CD4-positive, alpha-beta T cell treated with Interferon alpha-2 for 1 hour (primary cell): Measurements from ENCODE around the gene PFKFB3.
A peak's percentile ranks its signal among the peaks of the same experiment; 100 is the strongest.
"Not testable (repeated sequence)": the region's sequence is repeated elsewhere in the genome, so short reads cannot be mapped to it uniquely, and the experiment has no call there.

Experiments
- DNase-seq, 2 donors: peaks; one replicate each; pipeline ENCODE4 v3.0.0-alpha.2; 2020 to 2022

PFKFB3 gene

GRCh38 chr10:6203331-6204062 lies 765 bp downstream of the PFKFB3 start:
- peak; percentile 38 to 55 for DNase-seq

- peak in 1 of 2 donors; percentile 46 for DNase-seq
Observed at GRCh38 chr10:6204063-6204340, 1.3 kb downstream of the PFKFB3 start.

DNA sequence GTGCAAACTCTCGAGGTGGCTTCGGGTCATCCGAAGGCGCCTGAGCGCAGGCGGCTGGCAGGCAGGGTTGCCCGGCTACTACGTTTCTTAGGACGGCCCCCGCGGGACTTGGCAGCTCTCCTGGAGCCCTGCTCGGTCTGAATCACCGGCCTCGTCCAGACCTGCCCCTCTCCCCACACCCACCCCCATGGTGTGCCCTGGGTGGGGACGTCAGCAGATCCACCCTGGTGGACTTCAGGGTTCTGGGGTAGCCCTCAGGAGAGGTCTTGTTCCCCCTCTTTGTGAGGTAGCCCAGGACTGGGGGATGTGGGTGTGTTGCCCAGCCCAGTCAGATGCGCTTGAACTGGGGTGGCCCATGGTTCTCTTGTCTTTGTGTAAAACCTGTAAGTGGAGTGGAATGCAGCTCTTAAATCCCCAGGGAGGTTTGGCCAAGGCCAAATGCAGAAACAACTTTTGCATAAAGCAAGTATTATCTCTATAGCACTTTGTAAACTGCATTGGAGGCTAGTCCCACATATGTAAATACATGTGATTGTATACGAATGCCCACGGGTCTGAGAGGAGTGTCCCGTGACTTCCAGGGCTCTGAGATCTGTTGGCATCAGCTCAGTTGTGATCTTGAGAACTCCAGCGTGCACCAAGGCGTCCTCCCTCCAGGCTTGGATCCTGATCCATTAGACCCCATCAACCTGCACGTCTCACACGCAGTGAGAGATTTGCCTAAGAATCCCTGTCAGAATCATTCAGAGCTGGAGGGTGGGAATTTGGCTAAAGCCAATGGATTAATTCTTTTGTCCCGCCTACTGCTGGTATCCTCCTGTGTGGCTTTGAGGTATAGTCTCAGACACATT lies 1.8 kb downstream of the PFKFB3 start:
- DNase-seq = no peak

DNA sequence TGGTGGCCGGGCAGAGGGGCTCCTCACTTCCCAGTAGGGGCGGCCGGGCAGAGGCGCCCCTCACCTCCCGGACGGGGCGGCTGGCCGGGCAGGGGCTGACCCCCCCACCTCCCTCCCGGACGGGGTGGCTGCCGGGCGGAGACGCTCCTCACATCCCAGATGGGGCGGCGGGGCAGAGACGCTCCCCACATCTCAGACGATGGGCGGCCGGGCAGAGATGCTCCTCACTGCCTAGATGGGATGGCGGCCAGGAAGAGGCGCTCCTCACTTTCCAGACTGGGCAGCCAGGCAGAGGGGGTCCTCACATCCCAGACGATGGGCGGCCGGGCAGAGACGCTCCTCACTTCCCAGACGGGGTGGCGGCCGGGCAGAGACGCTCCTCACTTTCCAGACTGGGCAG lies 3.8 kb downstream of the PFKFB3 start:
- DNase-seq = not testable (repeated sequence)

DNA sequence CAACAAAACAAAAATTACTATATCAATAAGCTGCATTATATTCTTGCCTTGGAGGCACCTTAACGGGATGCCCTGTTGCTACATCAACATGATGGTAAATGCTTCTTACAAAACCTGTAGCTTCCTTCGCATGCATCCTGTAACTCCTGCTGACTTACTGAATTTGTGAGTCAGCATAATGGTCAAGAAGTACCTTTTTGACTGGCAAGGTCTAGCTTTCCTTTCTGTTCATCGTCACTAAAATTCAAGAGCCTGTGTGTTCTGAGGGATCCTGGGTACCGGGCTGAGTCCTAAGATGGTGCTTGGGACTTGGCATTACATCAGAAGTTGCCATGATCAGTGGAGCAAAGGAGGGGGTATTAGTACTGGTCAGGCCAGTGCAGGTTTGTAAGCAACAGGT lies 4.9 kb downstream of the PFKFB3 start:
- no peak for DNase-seq

GRCh38 chr10:6208799-6209235 lies 6.1 kb downstream of the PFKFB3 start:
- DNase-seq = no peak

GRCh38 chr10:6211341-6211670 lies 8.6 kb downstream of the PFKFB3 start:
- no peak for DNase-seq

DNA sequence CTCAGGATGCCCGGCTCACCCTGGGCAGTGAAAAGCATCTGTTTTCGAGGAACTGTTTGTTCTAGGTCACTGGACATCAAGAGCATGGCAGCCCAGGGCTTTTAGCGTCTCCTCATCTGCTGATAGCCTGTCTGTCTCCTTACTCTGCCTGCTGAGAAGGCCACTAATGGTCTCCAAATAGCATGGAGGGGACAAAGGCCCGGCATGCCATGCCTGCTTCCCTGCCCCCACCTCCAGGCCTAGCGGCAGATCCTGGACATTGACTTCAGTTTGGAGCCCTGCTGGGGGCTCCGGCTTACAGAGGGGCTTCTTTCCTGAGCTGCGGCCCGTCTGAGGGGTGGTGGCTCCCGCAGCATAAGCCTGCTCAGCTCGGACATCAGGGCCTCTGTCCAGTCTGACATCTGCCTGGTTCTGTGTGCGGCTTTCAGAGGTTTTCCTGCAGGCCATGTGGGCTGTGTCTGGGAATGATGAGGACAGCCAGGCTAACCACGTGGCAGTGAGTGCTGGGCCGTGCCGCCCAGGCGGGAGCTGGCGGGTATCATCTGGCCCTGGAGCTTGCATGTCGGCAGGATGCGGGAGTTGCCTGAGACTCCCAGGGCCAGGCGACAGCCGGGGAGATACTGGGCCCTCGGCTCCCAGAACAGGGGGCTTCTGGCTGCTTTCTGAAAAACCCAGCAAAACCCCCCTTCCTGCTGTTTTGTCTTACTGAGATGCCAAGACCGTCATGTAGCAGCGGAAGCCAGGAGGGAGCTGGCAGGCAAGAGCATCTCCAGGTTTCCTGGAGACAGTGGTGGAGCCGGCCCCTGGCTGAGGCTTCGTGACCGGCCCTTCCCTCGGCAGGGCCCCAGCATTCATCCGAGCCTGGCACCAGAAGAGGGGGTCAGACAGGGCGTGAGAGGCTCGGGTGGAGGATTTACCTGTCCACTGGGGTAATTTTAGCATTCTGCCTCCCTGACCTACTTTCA lies 9.2 kb downstream of the PFKFB3 start:
- DNase-seq = no peak

- DNase-seq = no peak
Observed at GRCh38 chr10:6212806-6213205, 10.1 kb downstream of the PFKFB3 start.

DNA sequence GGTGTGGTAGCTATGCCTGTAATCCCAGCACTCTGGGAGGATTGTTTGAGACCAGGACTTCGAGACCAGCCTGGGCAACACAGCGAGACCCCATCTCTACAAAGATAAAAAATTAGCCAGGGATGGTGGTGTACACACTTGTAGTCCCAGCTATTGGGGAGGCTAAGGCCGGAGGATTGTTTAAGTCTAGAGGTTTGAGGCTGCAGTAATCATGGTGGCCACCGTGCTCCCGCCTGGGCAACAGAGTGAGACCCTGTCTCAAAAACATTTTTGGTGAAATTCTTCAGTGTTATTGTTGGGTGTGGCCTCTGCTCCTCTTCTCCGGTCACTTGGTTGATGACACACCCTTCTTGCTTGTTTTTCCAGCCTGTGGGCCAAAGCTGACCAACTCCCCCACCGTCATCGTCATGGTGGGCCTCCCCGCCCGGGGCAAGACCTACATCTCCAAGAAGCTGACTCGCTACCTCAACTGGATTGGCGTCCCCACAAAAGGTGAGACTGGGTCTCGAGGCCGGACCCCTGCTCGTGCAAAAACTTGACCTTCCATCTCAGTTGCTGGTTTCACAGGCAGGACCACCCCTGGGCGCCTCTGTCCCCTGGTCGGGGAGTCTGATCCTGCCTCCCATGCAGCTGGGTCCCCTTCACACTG lies 10.6 kb downstream of the PFKFB3 start:
- DNase-seq = no peak

GRCh38 chr10:6213908-6214307 lies 11.2 kb downstream of the PFKFB3 start:
- DNase-seq = no peak

GRCh38 chr10:6214612-6215011 lies 11.9 kb downstream of the PFKFB3 start:
- no peak for DNase-seq

GRCh38 chr10:6215241-6215640 lies 12.5 kb downstream of the PFKFB3 start:
- no peak for DNase-seq

GRCh38 chr10:6215683-6216484 lies 13.2 kb downstream of the PFKFB3 start:
- no peak for DNase-seq

DNA sequence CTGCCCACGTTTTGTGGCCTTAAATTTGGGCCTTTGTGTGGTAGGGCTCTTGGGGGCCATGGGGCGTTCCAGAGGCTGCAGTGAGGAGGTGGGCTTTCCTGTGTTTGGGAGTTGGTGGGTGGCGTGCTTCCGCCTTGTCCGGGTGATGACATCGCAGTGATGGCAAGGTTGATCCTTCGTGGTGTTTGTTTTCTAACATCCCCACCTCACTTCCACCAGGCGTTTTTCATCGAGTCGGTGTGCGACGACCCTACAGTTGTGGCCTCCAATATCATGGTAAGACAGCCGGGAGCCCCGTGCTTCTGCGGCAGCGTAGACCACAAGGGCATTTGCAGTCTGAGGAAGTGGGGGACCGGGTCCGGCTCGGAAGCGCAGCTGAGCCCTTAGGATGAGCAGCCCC lies 14.2 kb downstream of the PFKFB3 start:
- DNase-seq = no peak

DNA sequence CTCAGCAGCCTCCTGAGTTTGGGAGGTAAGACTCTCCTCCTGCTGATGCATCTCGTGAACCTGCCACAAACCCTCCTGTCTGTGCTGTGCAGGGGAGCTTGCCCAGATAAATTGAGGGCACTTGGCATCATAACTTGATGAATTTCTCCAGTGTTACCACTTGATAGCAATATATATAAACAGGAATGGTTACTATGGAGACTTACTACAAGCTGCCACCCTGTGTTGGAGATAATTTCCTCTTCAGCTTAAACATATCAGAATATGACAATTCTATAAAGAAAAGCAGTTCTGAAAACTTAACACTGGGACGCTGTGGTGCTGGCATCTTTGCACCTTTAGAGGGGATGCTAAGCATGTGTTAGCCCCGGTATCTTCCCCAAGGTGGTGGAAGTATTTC lies 14.9 kb downstream of the PFKFB3 start:
- no peak for DNase-seq

- DNase-seq = no peak
Observed at GRCh38 chr10:6218692-6219493, 16.2 kb downstream of the PFKFB3 start.

GRCh38 chr10:6219494-6219836 lies 16.7 kb downstream of the PFKFB3 start:
- no peak for DNase-seq

DNA sequence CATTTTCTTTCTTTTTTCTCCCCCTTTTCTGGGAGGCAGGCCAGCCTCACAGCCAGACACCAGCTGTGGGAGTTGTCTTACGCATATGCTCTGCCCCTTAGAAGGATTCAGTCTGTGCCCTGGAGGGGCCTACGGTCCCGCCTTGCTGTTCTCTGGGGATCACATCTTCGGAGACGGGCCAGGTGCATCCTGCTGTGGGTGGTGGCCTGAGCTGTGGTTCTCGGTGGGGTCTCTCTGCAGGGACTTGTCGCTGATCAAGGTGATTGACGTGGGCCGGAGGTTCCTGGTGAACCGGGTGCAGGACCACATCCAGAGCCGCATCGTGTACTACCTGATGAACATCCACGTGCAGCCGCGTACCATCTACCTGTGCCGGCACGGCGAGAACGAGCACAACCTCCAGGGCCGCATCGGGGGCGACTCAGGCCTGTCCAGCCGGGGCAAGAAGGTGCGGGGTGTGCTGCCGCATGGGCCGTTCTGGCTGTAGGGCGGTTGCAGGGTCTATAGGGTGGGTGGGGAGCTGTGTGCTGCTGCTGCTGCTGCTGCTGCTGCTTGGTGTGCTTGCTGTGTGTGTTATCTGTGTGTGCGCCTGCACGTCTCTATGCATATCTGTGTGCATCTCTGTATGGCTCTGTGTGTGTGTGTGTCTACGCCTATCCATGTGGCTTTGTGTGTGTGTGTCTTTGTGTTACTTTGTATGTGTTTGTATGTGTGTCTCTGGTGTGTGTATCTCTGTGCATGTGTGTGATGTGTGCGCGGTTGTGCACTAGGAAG lies 17.9 kb downstream of the PFKFB3 start:
- no peak for DNase-seq

DNA sequence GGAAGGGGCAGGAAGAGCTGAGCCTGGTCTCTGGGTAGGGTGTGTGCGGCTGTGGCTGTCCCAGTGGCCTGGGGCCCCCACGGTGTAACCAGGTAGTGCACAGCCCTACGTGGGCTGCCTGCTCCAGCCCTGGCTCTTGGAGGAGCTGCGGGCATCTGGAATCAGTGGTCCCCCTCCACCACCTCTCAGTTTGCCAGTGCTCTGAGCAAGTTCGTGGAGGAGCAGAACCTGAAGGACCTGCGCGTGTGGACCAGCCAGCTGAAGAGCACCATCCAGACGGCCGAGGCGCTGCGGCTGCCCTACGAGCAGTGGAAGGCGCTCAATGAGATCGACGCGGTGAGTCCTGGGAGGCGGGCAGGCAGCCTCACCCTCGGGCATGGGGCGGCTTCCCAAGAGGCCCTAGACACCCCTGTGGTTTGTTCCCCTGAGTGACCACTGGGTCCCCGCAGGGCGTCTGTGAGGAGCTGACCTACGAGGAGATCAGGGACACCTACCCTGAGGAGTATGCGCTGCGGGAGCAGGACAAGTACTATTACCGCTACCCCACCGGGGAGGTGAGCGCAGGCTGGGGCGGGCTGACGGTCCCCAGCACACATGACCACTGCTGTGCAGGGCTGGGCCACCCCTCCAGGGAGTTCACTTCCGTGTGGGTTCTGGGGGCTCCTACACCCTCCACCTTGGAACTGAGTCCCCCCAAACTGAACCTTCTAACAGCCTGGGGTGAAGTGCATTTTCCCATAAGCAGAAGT lies 18.6 kb downstream of the PFKFB3 start:
- no peak for DNase-seq
